HG02588 (cell line): ENCODE data around the gene UVRAG.

Source experiments
- ATAC-seq: cut with Tn5 transposase; IDR thresholded peaks from one replicate; pipeline ENCODE4 v1.9.1; 2021; ENCODE audit warnings: mild to moderate bottlenecking, moderate library complexity; ENCODE audit not compliant: unreplicated experiment

The UVRAG gene

GRCh38 chr11:76157891-76158290 is 342.9 kb downstream of the UVRAG start:
- no peak for ATAC-seq

- no peak for ATAC-seq
These were observed 343.6 kb downstream of the UVRAG start for GRCh38 chr11:76158394-76159302.

DNA sequence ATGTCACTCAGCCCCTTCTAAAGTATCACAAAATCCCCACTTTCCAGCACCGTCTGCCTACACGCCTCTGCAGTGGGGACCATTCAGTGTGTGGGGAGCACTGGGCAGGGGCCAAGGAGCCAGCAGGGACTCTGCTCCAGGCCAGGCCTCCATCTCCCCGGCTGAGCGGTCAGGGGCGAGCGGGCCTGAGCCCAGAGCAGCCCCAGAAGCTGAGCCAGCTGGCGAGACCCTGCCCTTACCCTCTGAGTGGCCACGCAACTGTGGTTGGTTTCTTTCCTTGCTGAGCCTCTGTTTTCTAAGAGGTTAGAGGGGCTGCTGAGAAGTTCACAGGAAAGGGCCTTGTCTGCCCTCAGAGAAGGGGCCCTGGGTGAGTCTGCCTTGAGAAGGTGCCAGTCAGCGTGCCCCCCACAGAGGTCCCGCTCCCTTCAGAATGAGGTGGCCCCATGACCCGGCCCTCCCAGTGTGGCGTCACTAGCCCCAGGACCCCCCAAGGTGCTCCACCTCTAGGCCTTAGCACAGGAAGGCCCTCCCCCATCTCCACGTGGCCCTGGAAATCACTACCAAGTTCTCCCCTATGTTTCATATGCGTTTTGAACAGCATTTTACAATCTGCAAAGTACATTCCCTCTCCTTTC is 344.4 kb downstream of the UVRAG start:
- no peak for ATAC-seq

DNA sequence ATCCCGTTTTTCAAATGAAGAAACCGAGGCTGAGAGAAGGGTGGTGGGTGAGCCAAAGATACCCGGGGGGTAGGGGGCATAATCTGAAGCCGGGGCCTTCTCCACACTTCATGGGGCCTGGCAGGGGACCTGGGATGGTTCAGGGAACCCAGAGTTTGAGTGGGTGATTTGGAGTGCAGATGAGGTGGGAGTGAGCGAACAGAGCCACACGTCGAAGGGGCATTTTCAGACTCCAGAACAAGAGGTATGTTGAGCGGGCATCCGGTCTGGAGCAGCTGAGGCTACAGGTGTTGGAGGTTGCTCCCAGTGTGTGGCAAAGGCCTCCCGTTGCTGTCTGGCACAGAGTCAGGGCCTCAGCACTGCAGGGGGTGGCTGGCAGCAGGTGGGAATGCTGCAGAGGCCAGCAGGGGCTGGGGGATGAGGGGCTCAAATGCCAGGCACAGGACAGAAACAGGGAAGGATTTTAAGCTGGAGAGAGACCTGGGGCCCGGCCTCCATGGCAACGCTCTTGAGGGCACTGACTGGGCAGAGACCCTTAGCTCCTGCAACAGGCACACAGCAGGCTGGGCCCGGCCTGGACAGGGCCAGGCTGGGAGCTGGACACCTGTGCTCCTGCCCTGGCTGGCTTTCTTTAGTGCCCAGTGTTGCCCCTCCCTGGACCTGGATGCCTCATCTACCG is 345.1 kb downstream of the UVRAG start:
- no peak for ATAC-seq

DNA sequence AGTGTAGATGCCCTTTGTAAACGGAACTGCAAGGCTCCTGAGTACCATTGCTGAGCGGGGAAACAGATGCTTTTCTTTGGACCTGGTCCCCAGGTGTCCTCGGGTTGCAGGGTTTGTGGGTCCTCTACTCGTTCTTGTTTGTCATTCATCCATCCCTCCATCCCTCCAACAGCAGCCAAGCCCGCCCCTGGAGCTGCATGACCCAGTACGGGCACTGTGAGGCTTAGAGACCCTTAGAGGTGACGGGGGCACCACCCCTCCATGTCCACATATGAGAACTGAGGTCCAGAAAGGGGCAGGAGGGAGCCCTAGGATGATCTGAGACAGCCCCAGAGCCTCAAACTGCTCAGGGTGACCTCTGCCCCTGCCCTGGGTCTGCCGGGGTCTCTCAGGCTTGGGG is 345.8 kb downstream of the UVRAG start:
- ATAC-seq, result no peak

DNA sequence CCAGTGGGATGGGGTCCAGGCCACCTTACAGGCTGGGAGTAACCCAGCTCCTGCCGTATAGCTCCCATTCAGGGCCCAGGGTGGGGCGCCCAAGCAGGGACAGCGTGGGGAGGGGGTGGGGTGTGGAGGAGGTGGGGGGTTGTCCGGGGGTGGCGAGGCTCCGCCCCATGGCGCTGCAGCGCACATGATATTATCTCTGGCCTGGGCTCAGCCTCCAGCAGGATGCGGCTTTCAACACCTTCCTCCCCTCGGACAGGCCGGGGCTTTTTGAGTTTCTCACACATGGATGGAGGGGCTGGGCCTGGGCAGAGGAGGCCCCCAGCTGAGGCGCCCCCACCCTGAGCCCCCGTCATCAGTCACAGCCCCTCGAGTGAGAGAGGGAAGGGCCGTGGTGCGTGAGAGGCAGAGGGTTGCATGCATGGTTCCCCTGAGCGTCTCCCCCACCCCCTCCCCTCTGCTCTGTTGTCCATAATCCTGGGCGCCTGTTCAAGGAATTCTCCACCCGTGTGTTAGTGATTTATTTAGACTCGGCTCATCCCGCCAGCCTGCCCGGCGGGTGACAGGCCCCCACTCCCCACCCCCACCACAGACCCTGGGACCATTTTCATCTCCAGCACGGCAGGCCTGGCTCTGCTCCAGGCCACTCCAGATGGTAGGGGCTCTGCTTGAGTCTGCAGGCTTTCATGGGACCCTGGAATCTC is 346.4 kb downstream of the UVRAG start:
- no peak for ATAC-seq

GRCh38 chr11:76162336-76163288 is 347.6 kb downstream of the UVRAG start:
- no peak for ATAC-seq

GRCh38 chr11:76163289-76163880 is 348.4 kb downstream of the UVRAG start:
- ATAC-seq, result no peak

GRCh38 chr11:76164081-76164480 is 349.1 kb downstream of the UVRAG start:
- no peak for ATAC-seq

DNA sequence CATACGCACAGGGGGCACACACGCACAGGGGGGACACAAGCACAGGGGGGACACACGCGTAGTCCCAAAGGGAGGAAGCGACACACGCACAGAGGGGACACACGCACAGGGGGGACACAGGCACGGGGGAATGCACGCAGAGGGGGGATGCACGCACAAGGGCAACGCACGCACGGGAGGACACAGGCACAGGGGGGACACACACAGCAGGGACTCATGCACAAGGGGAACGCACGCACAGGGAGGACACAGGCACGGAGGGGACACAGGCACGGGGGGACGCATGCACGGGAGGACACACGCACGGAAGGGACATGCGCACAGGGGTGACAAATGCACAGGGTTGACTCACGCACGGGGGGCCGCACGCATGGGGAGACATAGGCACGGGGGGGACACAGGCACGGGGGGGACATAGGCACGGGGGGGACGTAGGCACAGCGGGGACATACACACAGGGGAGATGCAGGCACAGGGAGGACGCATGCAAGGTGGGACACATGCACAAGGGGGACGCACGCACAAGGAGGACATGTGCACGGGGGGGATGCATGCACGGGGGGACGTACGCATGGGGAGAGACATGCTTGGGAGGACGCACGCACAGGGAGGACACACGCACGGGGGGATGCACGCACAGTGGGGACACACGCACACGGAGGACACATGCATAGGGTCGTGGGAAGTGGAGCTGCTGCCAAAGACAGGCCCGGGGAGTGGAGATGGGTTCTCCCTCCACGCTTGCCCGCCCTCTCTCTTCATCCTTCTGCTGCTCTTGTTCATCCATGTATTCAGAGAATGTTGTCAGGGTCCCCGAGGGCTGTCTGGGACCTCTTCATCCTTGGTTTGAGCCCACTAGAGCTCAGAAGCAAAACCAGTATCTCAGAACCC is 350.1 kb downstream of the UVRAG start:
- no peak for ATAC-seq

- ATAC-seq, result peak; percentile 57
These were observed 351.3 kb downstream of the UVRAG start for GRCh38 chr11:76166314-76166713.

- no peak for ATAC-seq
These were observed 352.6 kb downstream of the UVRAG start for GRCh38 chr11:76167590-76167989.

DNA sequence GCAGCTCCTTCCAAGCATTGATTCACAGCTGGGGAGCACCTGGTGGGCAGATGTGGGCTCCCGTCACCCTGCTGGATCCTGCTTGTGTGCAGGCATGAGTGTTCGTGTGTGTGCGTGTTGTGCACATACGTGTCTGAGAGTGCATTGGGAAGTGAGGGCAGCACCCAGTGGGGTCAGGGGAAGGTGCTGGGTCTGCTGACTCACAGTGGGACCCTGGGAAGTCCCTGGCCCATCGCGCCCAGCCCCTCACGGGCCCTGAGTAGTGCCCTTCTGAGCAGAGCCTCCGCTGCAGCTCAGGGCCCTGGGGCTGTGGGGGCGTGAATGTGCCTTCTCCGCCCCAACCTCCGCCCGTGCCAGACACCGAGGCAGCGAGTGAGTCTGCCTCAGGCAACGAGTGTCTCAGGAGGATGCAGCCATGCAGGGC is 354.5 kb downstream of the UVRAG start:
- peak; percentile 50 for ATAC-seq

DNA sequence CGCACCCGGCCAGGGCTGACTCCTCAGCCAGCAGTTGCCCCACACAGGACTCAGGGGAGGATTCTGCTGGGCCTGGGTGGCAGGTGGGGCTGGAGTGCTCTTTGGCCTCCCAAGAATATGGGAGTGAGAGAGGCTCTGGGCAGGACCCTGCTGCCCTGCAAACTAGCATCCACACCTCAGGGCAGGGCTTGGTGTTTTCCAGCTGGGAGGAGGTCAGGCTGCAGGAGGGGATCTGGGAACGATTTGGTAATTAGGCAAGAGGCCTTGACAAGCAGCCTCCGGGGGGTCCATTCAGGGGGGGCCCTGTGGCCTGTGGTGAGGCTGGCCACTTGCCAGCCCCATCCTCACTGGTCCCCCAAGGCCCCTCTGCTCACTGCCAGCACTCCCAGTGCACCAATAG is 355.5 kb downstream of the UVRAG start:
- ATAC-seq, result no peak

GRCh38 chr11:76172583-76172982 is 357.6 kb downstream of the UVRAG start:
- ATAC-seq, result no peak

GRCh38 chr11:76173663-76174062 is 358.7 kb downstream of the UVRAG start:
- ATAC-seq, result no peak

GRCh38 chr11:76174330-76174729 is 359.3 kb downstream of the UVRAG start:
- no peak for ATAC-seq

GRCh38 chr11:76175783-76176182 is 360.8 kb downstream of the UVRAG start:
- ATAC-seq, result no peak

- ATAC-seq, result no peak
These were observed 361.5 kb downstream of the UVRAG start for GRCh38 chr11:76176463-76176862.
